Measurements from ENCODE around the gene GTF2IRD1. TPM values are rescaled to one million over a fixed set of nuclear protein-coding genes. Genes with fewer than 3 reads are reported as not detected.

The GTF2IRD1 gene
- total and polyA plus RNA-seq, 2 of the 13 experiments (the other 11 are each of a cell fraction or from before 2014, with no cell fraction given) = 16.5 to 26.7 TPM

DNA sequence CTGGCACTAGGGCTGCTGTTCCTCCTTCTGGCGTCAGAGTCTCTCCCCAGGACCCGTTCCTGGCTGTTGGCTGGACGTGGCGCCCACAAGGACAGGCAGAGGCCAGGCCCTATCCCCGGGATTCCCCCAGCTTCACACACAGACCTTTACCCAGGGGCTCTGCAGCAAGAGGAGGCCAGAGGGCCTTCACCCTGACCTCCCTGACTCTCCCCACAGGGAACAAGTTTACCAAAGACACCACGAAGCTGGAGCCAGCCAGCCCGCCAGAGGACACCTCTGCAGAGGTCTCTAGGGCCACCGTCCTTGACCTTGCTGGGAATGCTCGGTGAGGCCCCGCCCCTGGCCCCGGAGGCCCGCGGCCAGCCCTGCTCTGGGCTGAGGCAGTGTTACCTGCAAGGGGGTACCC is 82.2 kb downstream of the GTF2IRD1 start (continued):
- TF ChIP-seq HDAC1 (CRISPR knock-in tag; IDR thresholded peaks at IDR 0.05) (peak; percentile 72), MLLT10 (CRISPR knock-in tag; IDR thresholded peaks at IDR 0.05) (no peak), ZNF746 (CRISPR knock-in tag; IDR thresholded peaks at IDR 0.05) (0 out of 2 replicates have a peak, but pooled peaks have one; percentile 21), HMGXB4 (CRISPR knock-in tag; IDR thresholded peaks at IDR 0.05; ENCODE audit: borderline replicate concordance in 1 of 2, low read depth in 1 of 2) (0 out of 4 replicates have a peak, but pooled peaks of 1 of the 2 experiments have one; percentile 49), ZFAT (CRISPR knock-in tag; conservative IDR thresholded peaks at IDR 0.05) (no peak), SOX6 (IDR thresholded peaks at IDR 0.05) (no peak), SOX6 (CRISPR knock-in tag; IDR thresholded peaks at IDR 0.05) (peak; percentile 68; the same call in 1 of the 2 replicates), NR2F1 (CRISPR knock-in tag; IDR thresholded peaks at IDR 0.05) (peak; percentile 91), HDAC2 (CRISPR knock-in tag; IDR thresholded peaks at IDR 0.05) (peak; percentile 64), XRCC5 (optimal IDR thresholded peaks at IDR 0.05; ENCODE audit: low read length) (peak; percentile 36), ZMYM3 (CRISPR knock-in tag; IDR thresholded peaks at IDR 0.05) (peak; percentile 94), ZNF747 (CRISPR knock-in tag; IDR thresholded peaks at IDR 0.05; ENCODE audit: borderline replicate concordance) (peak; percentile 62; the same call in 1 of the 2 replicates), PHF8 (CRISPR knock-in tag; IDR thresholded peaks at IDR 0.05) (0 out of 2 replicates have a peak, but pooled peaks have one; percentile 25), NFYB (CRISPR knock-in tag; IDR thresholded peaks at IDR 0.05) (no peak)
- TF ChIP-seq, protein P1, sequence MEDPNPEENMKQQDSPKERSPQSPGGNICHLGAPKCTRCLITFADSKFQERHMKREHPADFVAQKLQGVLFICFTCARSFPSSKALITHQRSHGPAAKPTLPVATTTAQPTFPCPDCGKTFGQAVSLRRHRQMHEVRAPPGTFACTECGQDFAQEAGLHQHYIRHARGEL (CRISPR knock-in tag; IDR thresholded peaks at IDR 0.05) = no peak
